Testis (tissue), 3 donors: ENCODE measurements around the gene F2RL1. TPM values are rescaled to one million over a fixed set of nuclear protein-coding genes. Genes with fewer than 3 reads are reported as not detected.

Source experiments
- DNase-seq: peaks from one replicate; pipeline ENCODE4 v3.0.0-alpha.2; 2019
- H3K27ac ChIP-seq, 2 donors: fragments of 200-600 bp; sonication (generic); one replicate each; pipeline ENCODE4 v1.5.1; 2019
- H3K27me3 ChIP-seq: fragments of 200-600 bp; sonication (generic); one replicate; pipeline ENCODE4 v1.5.1; 2019
- H3K36me3 ChIP-seq: fragments of 200-600 bp; sonication (generic); one replicate; pipeline ENCODE4 v1.5.1; 2017; ENCODE audit warnings: low read depth; ENCODE audit errors: missing control alignments
- H3K4me1 ChIP-seq: fragments of 200-600 bp; sonication (generic); one replicate; pipeline ENCODE4 v1.5.1; 2019
- H3K4me3 ChIP-seq, 2 donors: fragments of 200-600 bp; sonication (generic); one replicate each; pipeline ENCODE4 v1.5.1; 2017 to 2019
- H3K9me3 ChIP-seq: fragments of 200-600 bp; sonication (generic); one replicate; pipeline ENCODE4 v1.5.1; 2017
- POLR2A ChIP-seq: fragments of 450-650 bp; IDR thresholded peaks from one replicate; pipeline ENCODE4 v1.6.1; 2017; ENCODE audit warnings: antibody characterized with exemption, mild to moderate bottlenecking, moderate library complexity
- WGBS, 2 donors: methylation state at CpG; one replicate each; pipeline ENCODE4 v1.1.5; 2018; 5-methylcytosine and 5-hydroxymethylcytosine counted together
- intact Hi-C: fragments of 100-400 bp; cut with DNase I; formaldehyde crosslinking; loops from one replicate; pipeline ENCODE4 v1.15.1; 2023; ENCODE audit warnings: low total_unique reads
- polyA plus RNA-seq: library from polyadenylated mRNA; stranded (reverse); fragments of 350-450 nt; fragmentation: Illumina TruSeq; extraction: RNeasy Lipid Tissue Mini Kit (QIAGEN cat#74804); gene quantifications from one replicate; pipeline ENCODE4 v1.2.3, GENCODE V29; 2014; ENCODE audit warnings: low read depth, low replicate concordance; ENCODE audit not compliant: insufficient read depth
- total RNA-seq, 2 donors: library from RNA; depleted of rRNA; stranded (reverse); fragments of >200 nt; gene quantifications; one replicate each; pipeline ENCODE4 v1.2.3, GENCODE V29; 2016
- TF ChIP-seq, protein P1 (sequence below), 3 experiments: fragments of 450-650 bp in 2 of 3; fragments of 200-600 bp in 1 of 3; sonication (generic) in 1 of 3; IDR thresholded peaks; one replicate each; pipeline ENCODE4 v1.5.1; 2016 to 2019; ENCODE audit warnings: antibody characterized with exemption in 3 of 3, mild to moderate bottlenecking in 2 of 3, moderate library complexity in 1 of 3

The F2RL1 gene
- total and polyA plus RNA-seq, 3 donors from 2014 or later: 0.68 to 2.3 (median 1.1) TPM

DNA sequence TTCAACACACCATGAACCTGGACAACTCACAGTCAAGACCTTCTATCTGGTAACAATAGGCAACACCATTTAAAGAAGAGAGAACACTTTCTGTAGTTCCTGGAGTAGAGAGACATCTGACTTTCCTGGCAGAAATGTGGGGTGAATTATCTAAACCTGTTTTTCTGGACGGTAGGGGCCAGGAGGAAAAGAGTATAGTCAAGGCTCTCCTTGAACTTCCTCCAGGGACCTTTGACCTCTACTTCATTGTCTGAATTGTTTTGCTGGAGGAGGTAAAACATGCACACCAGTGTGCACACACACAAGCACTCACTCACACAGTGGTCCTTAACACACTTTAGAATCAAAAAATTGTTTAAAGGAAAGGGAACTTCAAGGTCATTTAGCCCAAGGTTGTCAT lies 44.2 kb downstream of the F2RL1 start:
- intact Hi-C loops: no loop called here
- 25 to 35% methylated on average over 1 of the region's 1 CpG for WGBS, 2 donors
- no peaks in the 10 kb centered on the region for H3K4me1 ChIP-seq
- H3K9me3 ChIP-seq: no peaks in the 10 kb centered on the region
- H3K27ac ChIP-seq: no peak overlapping the region
- no peaks in the 10 kb centered on the region for H3K27me3 ChIP-seq
- DNase-seq: no peak
- H3K36me3 ChIP-seq: no peaks in the 10 kb centered on the region
- no peak overlapping the region for H3K4me3 ChIP-seq
- TF ChIP-seq, protein P1, sequence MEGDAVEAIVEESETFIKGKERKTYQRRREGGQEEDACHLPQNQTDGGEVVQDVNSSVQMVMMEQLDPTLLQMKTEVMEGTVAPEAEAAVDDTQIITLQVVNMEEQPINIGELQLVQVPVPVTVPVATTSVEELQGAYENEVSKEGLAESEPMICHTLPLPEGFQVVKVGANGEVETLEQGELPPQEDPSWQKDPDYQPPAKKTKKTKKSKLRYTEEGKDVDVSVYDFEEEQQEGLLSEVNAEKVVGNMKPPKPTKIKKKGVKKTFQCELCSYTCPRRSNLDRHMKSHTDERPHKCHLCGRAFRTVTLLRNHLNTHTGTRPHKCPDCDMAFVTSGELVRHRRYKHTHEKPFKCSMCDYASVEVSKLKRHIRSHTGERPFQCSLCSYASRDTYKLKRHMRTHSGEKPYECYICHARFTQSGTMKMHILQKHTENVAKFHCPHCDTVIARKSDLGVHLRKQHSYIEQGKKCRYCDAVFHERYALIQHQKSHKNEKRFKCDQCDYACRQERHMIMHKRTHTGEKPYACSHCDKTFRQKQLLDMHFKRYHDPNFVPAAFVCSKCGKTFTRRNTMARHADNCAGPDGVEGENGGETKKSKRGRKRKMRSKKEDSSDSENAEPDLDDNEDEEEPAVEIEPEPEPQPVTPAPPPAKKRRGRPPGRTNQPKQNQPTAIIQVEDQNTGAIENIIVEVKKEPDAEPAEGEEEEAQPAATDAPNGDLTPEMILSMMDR (IDR thresholded peaks at IDR 0.05): no peak
- TF ChIP-seq POLR2A: no peak

GRCh38 chr5:76866503-76866902 lies 47.7 kb downstream of the F2RL1 start:
- no peak for TF ChIP-seq POLR2A
- TF ChIP-seq, protein P1 (IDR thresholded peaks at IDR 0.05): no peak
- H3K4me3 ChIP-seq: no peak overlapping the region
- no peaks in the 10 kb centered on the region for H3K4me1 ChIP-seq
- no peak for DNase-seq
- no peaks in the 10 kb centered on the region for H3K27me3 ChIP-seq
- no peak overlapping the region for H3K27ac ChIP-seq
- H3K9me3 ChIP-seq: no peaks in the 10 kb centered on the region
- 85 to 92% methylated on average over 2 of the region's 2 CpGs for WGBS, 2 donors
- H3K36me3 ChIP-seq: no peaks in the 10 kb centered on the region
- intact Hi-C loops: no loop called here

DNA sequence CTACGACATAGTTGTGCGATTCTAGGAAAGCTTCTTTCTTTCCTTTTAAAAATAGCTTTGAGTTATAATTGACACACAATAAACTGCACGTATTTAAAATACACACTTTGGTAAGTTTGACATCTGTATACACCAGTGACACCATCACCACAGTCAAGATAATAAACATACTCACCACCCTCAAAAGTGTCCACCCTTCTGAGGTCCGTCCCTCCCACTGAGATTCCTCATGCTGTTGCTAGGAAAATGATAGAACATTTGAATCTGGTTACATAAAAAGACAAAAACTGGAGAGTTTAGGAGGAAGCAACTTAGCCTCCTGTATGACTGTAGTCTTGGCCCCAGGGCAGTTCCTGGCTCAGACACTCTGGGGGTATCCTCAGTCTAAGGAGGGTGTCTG lies 48.2 kb downstream of the F2RL1 start:
- no peak overlapping the region for H3K27ac ChIP-seq
- no peaks in the 10 kb centered on the region for H3K27me3 ChIP-seq
- intact Hi-C loops: no loop called here
- no peaks in the 10 kb centered on the region for H3K9me3 ChIP-seq
- H3K36me3 ChIP-seq: no peaks in the 10 kb centered on the region
- no peaks in the 10 kb centered on the region for H3K4me1 ChIP-seq
- no peak for TF ChIP-seq POLR2A
- TF ChIP-seq, protein P1 (IDR thresholded peaks at IDR 0.05): no peak
- 76 to 87% methylated on average over 4 of the region's 4 CpGs for WGBS, 2 donors
- H3K4me3 ChIP-seq: no peak overlapping the region
- DNase-seq: no peak

DNA sequence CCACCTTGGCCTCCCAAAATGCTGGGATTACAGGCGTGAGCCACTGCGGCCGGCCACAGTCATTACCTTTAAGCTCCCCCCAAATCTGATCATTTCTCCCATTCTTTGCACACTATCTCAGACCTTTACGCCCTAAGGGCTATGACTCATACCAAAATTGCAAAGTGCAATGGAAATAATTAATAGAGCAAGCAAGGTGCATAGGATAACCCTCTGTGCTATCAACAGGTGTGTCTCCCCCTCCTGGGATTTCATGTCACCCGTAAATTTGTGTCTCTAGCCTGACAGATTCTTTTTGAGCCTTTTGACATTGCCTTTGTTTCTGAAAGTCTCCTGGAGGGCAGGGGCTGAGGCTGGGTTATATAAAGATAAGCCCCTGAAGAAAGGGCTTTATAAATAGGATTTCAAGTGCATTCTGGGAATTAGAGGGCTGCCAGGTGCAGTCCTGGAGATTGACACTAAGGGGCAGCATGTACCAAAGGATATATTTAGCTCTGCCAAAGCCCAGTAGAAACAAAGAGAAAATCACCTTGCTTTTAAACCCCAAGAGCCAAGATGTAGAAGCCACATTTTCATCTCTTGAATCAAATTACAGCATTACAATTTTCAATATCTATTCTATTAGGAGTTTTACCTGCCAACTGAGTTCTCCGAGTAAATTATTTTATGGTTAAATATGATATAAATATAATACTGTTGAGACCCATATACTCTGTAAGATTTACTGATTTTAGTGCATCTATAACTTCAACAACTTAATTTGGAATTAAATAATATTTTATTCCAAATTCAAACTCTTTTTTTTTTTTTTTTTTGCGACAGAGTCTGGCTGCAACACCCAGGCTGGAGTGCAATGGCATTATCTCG lies 49.2 kb downstream of the F2RL1 start:
- Histone ChIP-seq H3K36me3 (no peaks in the 10 kb centered on the region), H3K9me3 (no peaks in the 10 kb centered on the region), H3K4me3 (no peak overlapping the region), H3K27me3 (no peaks in the 10 kb centered on the region), H3K4me1 (no peaks in the 10 kb centered on the region), H3K27ac (no peak overlapping the region)
- intact Hi-C loops: no loop called here
- DNase-seq: peak; percentile 67
- TF ChIP-seq, protein P1 (IDR thresholded peaks at IDR 0.05): peak; percentile 52 to 69 (median 54)
- no peak for TF ChIP-seq POLR2A
- WGBS, 2 donors: 74 to 78% methylated on average over 8 of the region's 8 CpGs

- no peaks in the 10 kb centered on the region for H3K4me1 ChIP-seq
- no peaks in the 10 kb centered on the region for H3K27me3 ChIP-seq
- no peaks in the 10 kb centered on the region for H3K9me3 ChIP-seq
- no peak for DNase-seq
- no peaks in the 10 kb centered on the region for H3K36me3 ChIP-seq
- TF ChIP-seq, protein P1 (IDR thresholded peaks at IDR 0.05): no peak
- no peak for TF ChIP-seq POLR2A
- intact Hi-C loops: no loop called here
- no peak overlapping the region for H3K27ac ChIP-seq
- H3K4me3 ChIP-seq: no peak overlapping the region
- WGBS, 2 donors: 82 to 84% methylated on average over 6 of the region's 6 CpGs
These were observed 51.2 kb downstream of the F2RL1 start for GRCh38 chr5:76870046-76870445.
